Fibroblast of skin of scalp (primary cell): ENCODE results near the gene VPS35. TPM values are rescaled to one million over a fixed set of nuclear protein-coding genes. Genes with fewer than 3 reads are reported as not detected.

ENCODE experiments used
- DNase-seq: peaks from one replicate; pipeline ENCODE4 v3.0.0-alpha.2; 2013
- polyA plus RNA-seq, 2 experiments: library from polyadenylated mRNA; unstranded; fragments of 120-200 nt; gene quantifications; one replicate each; pipeline ENCODE4 v1.2.1, GENCODE V29; 2013; ENCODE audit not compliant: insufficient read length in 2 of 2

VPS35 gene
- polyA plus RNA-seq (2013, experiment 1 of 2; ENCODE audit: insufficient read length), result 81.4 TPM
- polyA plus RNA-seq (2013, experiment 2 of 2; ENCODE audit: insufficient read length), result 94.6 TPM

- DNase-seq, result peak; percentile 99
Measured at GRCh38 chr16:46688654-46689364, at the start of gene VPS35. TSS of gene VPS35 (minus strand) at chr16:46689178. CDS start at chr16:46689133, 45 bp downstream.

GRCh38 chr16:46737621-46738214, 48.7 kb upstream of the VPS35 start:
- DNase-seq, result no peak

- no peak for DNase-seq
Measured at GRCh38 chr16:46736695-46737094, 47.7 kb upstream of the VPS35 start.

- DNase-seq, result no peak
Measured at GRCh38 chr16:46733319-46733830, 44.4 kb upstream of the VPS35 start.

GRCh38 chr16:46732561-46732960, 43.6 kb upstream of the VPS35 start:
- no peak for DNase-seq

GRCh38 chr16:46731691-46732555, 42.9 kb upstream of the VPS35 start:
- no peak for DNase-seq

GRCh38 chr16:46730801-46731690, 42.1 kb upstream of the VPS35 start:
- no peak for DNase-seq

- DNase-seq, result no peak
Measured at GRCh38 chr16:46730126-46730525, 41.1 kb upstream of the VPS35 start.

GRCh38 chr16:46729326-46729995, 40.5 kb upstream of the VPS35 start:
- DNase-seq, result no peak

- no peak for DNase-seq
Measured at GRCh38 chr16:46728806-46729205, 39.8 kb upstream of the VPS35 start.

- DNase-seq, result no peak
Measured at GRCh38 chr16:46727630-46728029, 38.7 kb upstream of the VPS35 start.

- DNase-seq, result no peak
Measured at GRCh38 chr16:46727184-46727583, 38.2 kb upstream of the VPS35 start.

GRCh38 chr16:46721885-46722284, 32.9 kb upstream of the VPS35 start:
- DNase-seq, result no peak

GRCh38 chr16:46720619-46721018, 31.6 kb upstream of the VPS35 start:
- no peak for DNase-seq

- DNase-seq, result no peak
Measured at GRCh38 chr16:46719528-46719927, 30.6 kb upstream of the VPS35 start.

GRCh38 chr16:46718214-46718613, 29.2 kb upstream of the VPS35 start:
- DNase-seq, result no peak

- DNase-seq, result no peak
Measured at GRCh38 chr16:46717692-46718091, 28.7 kb upstream of the VPS35 start.

GRCh38 chr16:46715769-46716305, 26.9 kb upstream of the VPS35 start:
- no peak for DNase-seq

GRCh38 chr16:46714797-46715591, 26.0 kb upstream of the VPS35 start:
- DNase-seq, result no peak

GRCh38 chr16:46713634-46714033, 24.7 kb upstream of the VPS35 start:
- no peak for DNase-seq
